HepG2 (cell line): ENCODE data around the gene RBL1.

Experiments
- E2F5 ChIP-seq: sonication (generic); formaldehyde crosslinking; conservative IDR thresholded peaks from 2 replicates; pipeline ENCODE4 v1.4.0; 2020; ENCODE audit warnings: missing genetic modification reagents
- ELF4 ChIP-seq: sonication (generic); formaldehyde crosslinking; IDR thresholded peaks from 2 replicates; pipeline ENCODE4 v1.5.0; 2020; ENCODE audit warnings: missing genetic modification reagents, mild to moderate bottlenecking, moderate library complexity, borderline replicate concordance
- GTF2F1 ChIP-seq: fragments of 150-350 bp; IDR thresholded peaks from 2 replicates; pipeline ENCODE4 v1.6.1; 2014; ENCODE audit warnings: low read length
- PRPF4 ChIP-seq: fragments of 200-400 bp; formaldehyde crosslinking; IDR thresholded peaks from 2 replicates; pipeline ENCODE4 v1.6.1; 2016; ENCODE audit warnings: low read length, low read depth; ENCODE audit not compliant: poor library complexity, severe bottlenecking
- RARG ChIP-seq: sonication (generic); formaldehyde crosslinking; IDR thresholded peaks from 2 replicates; pipeline ENCODE4 v1.4.0; 2020; ENCODE audit warnings: low read depth, mild to moderate bottlenecking, missing genetic modification reagents
- RFX5 ChIP-seq: IDR thresholded peaks from 2 replicates; pipeline ENCODE4 v1.6.1; 2011; ENCODE audit warnings: low read depth, low read length, improper control_type of control experiment
- SRF ChIP-seq: IDR thresholded peaks from 2 replicates; pipeline ENCODE4 v1.6.1; 2011; ENCODE audit warnings: mild to moderate bottlenecking, low read depth, low read length, moderate library complexity
- SRSF4 ChIP-seq: fragments of 200-400 bp; formaldehyde crosslinking; IDR thresholded peaks from one replicate; pipeline ENCODE4 v1.6.1; 2018; ENCODE audit warnings: mild to moderate bottlenecking, low read depth, low read length, moderate library complexity; ENCODE audit not compliant: poor library complexity, severe bottlenecking
- THYN1 ChIP-seq: sonication (generic); formaldehyde crosslinking; IDR thresholded peaks from 2 replicates; pipeline ENCODE4 v1.8.1; 2023; ENCODE audit warnings: low read depth, mild to moderate bottlenecking, moderate library complexity, missing genetic modification reagents, borderline replicate concordance
- TF ChIP-seq, protein P1 (sequence below): sonication (generic); formaldehyde crosslinking; IDR thresholded peaks from 2 replicates; pipeline ENCODE4 v1.5.0; 2020; ENCODE audit warnings: missing genetic modification reagents

- no peak for TF ChIP-seq RARG (CRISPR knock-in tag)
- TF ChIP-seq THYN1 (CRISPR knock-in tag): no peak
- TF ChIP-seq SRF: no peak
- TF ChIP-seq E2F5: no peak
- TF ChIP-seq RFX5: no peak
- TF ChIP-seq, protein P1, sequence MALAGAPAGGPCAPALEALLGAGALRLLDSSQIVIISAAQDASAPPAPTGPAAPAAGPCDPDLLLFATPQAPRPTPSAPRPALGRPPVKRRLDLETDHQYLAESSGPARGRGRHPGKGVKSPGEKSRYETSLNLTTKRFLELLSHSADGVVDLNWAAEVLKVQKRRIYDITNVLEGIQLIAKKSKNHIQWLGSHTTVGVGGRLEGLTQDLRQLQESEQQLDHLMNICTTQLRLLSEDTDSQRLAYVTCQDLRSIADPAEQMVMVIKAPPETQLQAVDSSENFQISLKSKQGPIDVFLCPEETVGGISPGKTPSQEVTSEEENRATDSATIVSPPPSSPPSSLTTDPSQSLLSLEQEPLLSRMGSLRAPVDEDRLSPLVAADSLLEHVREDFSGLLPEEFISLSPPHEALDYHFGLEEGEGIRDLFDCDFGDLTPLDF: no peak
- no peak for TF ChIP-seq PRPF4
- TF ChIP-seq SRSF4: no peak
- TF ChIP-seq GTF2F1: no peak
- no peak for TF ChIP-seq ELF4 (CRISPR knock-in tag)
Observed at GRCh38 chr20:36969051-36969450, 126.7 kb downstream of the RBL1 start.
